IPS DF 19.7 (cell line): ENCODE results near the gene ZNF385C.
"Not testable (repeated sequence)": the region's sequence is repeated elsewhere in the genome, so short reads cannot be mapped to it uniquely, and the experiment has no call there.

Experiments used
- DNase-seq: peaks from one replicate; pipeline ENCODE4 v3.0.0-alpha.2; 2013; ENCODE audit warnings: low read depth, low spot score

The ZNF385C gene

DNA sequence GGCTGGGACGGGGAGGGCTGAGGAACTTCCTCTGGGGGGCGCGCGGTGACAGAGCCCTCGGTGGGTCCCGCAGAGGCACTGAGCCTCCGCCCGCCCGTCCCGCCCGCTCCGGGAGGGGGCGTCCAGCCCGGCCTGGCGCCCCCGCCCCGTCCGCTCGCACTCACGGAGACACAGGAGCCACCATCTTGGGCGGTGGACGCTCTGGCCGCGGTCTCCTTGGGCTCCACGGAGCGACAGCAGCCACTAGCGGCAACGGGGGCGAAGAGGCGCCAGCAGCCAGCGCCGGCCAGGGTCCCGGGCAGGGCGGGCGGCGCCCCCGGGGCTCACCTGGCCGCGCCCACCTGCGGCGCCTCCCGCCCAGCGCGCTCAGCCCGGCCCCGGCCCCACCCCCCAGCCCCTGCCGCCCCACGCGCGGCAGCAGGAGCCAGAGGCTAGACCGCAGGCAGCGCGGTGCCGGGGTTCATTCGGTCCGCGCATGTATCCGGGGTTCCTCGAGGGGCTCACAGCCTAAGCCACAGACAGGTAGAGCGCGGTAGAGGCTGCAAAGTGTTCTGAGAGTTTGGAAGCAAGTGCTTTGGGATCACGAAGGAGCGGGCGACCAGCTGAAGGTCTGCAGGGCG is 47.8 kb downstream of the ZNF385C start, which contains the start of gene C17orf113:
C17orf113 (minus strand) TSS at position 209 of the 620 bp plus-strand sequence. CDS start 7,225 bp downstream, outside the sequence.
- DNase-seq, result no peak

DNA sequence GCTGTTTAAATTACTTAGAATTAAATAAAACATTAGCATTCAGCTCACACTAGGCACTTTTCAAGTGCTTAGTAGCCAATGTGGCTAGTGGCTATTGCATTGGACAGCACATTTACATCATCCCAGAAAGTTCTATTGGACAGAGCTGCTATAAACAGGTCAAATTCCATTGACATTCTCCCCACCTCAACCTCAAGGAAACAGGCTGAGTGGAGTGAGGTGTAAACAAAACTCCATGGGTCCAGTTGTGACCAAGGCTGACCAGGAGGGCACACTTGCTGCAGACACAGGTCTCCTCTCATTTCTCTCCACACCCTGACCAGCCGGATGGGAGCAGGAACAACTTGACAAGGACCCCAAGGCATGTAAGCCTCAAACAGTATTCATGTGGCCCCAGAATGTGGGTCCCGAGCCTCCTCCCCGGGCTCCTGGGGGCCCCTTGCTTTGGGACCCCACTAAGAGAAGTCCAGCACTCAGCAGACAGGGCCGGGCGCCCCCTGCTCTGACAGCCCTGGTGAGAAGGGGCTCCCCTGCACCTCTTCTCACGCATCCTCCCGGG is 48.4 kb downstream of the ZNF385C start:
- DNase-seq, result no peak

DNA sequence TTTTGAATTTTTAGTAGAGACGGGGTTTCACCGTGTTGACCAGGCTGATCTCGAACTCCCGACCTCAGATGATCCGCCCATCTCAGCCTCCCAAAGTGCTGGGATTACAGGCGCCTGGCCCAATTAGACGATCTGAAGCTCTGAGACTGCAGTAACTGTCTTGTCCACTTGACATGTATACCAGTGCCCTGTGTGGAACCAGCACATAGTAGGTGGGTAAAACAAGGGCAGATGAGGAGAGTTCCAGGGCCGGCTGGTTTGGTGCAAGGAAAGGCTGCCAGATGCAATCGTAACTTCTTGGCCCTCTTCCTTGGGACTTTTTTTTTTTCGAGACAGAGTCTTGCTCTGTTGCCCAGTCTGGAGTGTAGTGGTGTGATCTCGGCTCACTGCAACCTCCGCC is 50.9 kb downstream of the ZNF385C start:
- no peak for DNase-seq

DNA sequence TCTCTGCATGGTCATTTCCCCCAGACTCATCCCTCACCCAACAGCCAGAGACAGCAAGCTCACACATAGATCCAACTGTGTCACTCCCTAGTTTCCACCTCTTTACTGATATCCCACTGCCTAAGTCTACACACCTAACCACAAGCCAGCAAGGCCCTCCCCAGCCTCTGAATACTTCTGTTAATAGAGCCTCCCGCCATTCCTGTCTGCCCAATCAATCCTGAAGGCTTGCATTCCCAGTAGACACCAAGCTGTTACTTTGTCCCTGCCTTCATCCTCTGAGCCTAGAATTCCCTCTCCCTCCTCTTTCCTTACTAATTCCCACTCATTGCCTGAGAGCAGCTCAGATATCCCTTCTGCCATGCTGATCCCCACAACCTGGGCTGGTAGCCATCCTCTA is 52.6 kb downstream of the ZNF385C start:
- no peak for DNase-seq

DNA sequence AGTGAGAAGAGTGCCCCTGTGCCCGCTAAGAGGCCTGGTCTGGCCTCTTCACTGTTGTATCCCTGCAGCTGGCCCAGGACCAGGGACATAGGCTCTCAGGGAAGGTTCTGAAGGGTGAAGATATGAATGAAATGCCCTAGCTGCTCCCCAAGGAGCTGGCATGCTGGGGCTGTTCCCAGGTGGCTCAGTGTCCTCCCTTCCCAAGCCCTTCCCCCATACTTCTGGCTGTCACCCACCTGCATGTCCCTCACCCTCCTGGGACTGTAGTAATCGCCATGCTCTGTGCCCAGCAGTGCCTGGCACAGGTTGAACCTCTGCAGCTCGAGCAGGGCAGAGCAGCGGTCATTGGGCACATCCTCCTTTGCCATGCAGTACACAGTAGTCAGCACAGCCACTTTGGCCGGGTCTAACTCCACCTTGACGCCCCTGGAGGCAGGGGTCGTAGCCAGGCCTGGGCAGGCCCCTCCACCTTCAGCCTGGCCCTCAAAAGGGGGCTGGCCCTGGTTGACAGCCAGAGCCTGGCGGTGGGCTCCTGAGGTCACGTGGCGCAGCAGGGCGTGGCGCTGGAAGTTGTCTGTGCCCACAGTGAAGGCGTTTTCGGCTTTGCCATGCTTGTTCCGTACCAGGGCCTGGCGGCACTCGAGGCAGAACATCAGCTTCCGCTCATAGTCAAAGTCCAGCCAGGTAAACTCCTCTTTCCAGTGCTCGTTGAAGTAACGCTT is 55.5 kb downstream of the ZNF385C start:
- DNase-seq, result no peak

DNA sequence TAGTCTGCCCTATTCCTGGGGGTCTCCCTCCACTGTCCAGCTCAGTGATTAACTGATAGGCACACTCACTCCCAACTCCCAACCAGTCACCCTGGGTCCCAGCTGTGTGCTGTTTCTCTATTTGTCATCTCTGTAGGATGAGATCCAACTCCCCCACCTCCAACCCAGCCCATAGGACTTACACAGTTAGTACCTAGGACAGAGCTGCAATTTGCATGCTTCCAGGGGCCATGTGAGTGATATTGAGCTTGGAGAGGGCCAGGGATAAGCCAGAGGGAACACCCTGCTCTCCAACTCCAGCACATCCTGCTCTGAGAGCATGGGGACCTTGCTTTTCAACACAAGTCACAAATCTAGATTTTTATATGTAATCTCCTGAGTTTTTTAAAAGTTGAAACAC is 56.7 kb downstream of the ZNF385C start:
- DNase-seq, result no peak

DNA sequence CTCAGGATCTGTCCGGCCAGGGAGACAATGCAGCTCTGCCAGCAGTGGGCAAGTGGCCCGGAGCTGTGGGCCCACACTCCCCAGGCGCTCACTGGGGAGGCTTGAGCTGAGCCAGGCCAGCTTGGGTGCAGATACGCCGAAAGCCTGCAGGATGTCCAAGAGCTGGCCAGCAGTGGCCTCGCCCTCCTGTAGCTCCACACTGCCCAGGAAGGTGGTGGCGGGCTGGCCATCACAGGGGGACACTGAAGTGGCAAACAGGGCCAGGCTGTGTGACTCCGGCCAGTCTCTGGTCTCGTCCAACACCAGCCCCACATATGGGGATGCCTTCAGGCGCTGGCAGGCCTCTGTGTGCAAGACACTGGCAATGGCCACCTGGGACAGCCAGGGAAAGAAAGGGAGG is 57.5 kb downstream of the ZNF385C start:
- no peak for DNase-seq

DNA sequence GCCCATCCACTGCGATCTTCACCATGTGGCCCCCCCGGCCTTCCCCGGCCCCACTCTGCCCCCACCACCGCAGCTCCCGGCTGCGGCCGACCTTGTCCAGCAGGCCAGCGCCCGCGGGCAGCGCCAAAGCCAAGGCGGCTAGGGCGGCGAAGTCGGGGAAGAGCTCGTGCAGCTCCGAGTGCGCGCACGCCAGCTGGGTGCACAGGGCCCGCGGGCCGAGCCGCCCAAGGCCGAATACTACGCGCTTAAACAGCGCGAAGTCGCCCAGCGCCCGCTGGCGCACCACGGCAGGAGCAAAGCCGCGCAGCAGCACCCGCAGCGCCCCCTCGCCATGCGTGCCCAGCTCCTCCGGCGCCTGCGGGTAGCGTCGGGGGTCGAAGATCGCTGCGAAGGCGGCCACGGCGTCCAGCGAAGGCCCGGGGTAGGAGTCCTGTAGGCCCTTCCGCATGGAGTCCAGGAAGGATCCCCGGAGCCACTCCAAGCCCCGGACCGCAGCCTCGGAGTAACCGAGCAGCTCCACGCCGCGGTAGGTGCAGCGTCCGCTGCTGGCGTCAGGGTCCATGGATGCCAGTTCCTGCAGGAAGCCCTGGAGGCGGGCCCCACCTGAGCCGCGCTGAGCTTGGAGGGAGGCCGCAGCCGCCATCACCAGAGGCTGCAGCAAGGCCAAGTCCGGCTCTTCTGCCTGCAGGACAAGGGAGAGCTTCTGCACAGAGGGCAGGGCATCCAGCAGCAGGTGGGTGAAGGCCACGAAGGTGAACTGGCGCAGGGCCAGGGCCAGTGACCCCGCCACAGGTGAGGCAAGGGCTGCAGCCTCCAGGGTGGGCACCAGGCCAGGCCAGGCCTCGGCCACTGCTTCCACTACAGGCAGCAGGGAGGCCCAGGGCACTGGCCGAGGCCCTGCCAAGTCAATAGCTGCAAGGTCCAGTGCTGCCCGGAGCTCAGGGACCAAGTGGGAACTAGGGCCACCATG is 58.2 kb downstream of the ZNF385C start:
- no peak for DNase-seq

DNA sequence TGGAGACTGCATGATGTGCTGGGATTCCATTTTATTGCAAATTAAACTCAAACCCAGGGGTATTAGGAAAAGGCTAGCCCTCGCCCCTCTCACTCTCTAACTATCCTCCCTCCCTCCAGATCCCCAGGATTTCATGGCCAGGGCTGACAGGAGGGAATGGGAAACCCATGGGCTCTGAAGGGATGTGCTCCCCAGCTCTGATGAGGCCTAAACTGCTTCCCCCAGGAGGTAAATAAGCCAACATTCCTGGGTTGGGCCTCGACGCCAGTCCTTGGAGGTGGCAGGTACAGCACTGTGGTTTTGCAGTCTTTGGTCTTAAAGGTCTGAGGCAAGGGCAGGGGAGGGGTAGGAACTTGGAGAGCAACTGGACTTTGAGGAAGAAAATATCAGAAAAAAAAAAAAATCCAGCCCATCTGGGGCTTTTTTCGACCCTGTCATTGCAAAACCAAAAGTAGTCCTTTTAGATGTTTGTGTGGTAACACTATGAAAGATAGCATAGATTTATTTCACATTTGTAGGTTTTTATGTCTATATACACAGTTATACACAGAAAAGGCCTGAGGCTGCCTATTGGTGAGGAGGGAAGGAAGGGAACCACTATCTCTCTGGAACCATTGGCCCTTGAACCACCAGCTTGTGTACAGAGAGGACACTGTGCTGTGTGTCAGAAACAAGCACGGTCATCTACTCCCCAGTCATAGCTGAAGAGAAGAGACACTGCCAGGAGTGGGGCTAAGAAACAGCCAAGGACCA is 59.9 kb downstream of the ZNF385C start:
- DNase-seq, result no peak

DNA sequence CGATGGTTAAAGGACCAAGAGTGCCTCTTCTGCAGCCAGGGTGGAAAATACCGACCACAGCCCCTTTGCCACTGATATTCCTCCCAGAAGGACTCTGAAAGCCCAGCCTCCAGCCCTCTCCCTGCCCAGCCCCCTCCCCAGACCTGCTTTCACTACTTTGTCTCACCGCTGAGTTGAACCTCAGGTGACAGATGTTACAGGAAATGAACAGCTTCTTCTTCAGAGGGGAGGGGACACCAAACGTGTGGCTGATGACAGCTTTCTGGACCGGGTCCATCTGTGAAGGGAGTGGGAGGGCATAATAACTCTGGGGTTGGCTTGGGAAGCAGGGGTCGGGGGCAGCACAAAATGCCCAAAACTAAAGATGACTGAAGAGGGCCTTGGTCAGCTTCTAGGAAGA is 64.2 kb downstream of the ZNF385C start:
- DNase-seq, result no peak

DNA sequence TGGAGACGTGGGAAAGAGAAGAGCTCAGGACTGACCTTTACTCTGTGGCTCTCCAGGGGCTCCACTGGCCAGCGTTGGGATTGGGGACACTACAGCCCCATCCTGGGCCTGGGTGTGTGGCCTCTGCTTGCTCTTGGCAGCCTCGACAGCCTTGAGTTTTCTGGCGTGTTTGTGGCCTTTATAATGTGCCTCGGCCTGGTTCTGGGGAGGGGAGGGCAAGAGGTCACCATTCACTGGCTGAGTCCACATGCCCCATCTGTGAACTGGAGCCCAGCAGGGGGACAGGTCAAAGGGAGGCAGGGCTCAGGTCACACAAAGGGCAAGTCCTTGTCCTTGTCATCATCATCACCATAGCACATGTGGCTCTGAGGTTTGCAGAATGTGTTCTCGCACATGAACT is 66.7 kb downstream of the ZNF385C start:
- DNase-seq, result no peak

DNA sequence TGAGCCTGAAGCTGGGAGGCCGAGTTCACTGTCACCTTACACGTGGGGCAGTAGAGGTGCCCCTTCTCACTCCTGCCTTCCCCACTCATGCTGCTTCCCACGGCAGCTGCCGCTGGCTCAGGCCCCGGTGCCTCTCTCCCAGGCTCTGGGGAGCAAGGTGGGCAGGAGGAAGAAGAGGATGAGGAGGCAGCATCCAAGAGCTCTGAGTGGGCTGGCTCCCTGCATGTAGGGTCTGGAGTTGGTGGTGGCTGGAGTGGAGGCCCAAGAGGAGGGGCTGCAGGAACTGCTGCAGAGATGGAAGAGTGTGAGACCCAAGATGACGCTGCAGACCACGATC is 69.5 kb downstream of the ZNF385C start:
- DNase-seq, result no peak

DNA sequence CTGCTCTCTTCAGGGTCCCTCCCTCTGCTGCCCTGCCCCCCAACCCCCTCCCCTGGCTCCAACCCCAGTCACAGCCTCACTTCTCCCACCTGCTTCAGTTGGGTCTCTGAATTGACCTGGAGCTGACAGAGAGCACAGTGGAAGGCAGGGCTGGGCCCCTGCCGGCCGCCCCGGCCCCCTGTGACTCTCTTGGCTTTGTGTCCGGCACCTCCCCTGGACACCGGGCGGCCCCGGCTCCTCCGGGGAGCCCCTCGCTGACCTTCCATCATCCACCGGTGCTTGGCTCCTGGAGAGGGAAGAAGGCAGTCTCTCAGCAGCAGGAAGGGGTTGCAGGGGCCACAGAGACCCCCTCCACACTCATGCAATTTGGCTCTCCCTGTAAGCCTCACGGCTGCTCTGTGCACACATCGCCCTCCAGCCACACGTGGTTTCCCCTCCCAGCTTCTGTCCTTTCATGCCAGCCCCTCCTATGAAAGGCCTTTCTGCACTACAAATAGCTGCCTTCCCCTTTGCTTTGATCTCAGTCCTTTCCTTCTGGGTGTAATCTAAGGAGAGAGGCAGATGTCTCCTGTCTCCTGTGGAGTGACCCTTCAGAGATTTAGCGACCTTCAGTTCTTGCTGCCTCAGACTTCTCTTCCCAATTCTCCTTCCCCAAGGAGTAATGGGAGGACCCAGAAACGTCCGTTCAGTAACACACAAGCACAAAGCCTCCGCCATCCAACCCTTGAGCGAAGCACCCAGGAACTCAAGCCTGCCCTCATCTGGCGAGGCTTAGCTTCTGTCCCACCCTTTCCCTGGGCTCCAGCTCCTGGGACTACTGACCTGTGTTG is 70.1 kb downstream of the ZNF385C start:
- no peak for DNase-seq

DNA sequence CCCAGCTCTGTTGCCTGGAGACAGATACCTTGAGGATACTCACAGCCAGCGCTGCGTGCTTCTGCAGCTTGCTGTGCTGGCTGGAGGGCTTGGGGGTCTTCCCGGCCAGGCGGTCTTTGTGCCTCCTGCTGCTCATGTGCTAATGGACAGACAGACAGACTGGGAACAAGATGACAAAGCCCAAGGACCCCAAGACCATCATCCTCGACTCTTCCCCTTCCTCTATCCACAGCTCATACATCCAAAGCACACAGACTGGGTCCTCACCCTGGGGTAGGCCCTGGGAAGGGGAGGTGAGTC is 70.7 kb downstream of the ZNF385C start:
- DNase-seq, result no peak

DNA sequence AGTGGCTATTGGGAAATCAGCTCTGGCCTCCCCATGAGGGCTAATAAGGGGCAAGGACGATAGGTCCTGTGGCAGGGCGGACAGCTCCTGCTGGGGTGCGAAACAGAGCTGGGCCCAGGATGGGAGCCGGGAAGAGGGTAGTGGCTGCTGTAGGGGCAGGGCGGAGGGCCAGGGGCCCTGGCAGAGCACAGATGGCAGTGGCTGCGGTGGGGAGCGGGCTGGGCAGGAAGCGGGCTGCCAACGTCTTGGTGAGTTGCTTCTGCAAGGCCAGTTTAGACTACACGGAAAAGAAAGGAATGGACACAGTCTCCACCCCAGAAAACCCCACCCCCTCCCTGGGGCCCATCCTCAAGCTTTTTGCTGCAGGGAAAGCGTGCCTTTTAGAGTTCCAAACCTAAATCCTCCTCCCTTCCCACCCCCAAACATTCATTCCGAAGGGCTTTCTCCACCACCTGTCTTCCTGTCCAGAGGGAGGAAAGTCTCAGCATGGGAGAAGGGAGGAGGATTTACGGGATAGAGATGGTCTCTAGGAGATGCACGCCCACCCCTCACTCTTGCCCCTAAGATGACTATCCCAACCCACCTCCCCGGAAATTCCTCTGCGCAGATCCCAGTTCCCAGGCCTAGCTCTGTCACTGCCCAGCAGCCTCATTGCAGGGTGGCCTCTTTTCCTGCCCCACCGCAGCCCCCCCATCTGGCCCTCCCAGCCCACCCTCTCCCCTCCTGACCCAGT is 71.2 kb downstream of the ZNF385C start:
- DNase-seq, result no peak

DNA sequence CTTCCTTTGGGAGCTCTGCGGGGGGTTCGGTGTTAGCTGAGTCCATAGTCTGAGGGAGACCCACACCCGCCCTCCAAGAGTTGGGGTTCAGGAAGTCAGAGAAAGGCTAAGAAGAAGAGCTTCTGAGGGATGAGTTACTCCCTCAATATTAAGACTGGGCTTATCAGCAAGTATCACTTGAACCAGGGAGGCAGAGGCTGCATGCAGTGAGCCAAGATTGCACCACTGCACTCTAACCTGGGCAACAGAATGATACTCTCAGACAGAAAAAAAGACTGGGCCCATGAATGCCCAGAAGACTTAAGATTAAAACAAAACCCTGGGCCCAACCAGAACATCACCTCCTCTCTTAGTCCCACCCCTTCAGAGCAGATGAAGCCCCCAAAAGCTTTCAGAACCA is 72.3 kb downstream of the ZNF385C start:
- DNase-seq, result no peak

DNA sequence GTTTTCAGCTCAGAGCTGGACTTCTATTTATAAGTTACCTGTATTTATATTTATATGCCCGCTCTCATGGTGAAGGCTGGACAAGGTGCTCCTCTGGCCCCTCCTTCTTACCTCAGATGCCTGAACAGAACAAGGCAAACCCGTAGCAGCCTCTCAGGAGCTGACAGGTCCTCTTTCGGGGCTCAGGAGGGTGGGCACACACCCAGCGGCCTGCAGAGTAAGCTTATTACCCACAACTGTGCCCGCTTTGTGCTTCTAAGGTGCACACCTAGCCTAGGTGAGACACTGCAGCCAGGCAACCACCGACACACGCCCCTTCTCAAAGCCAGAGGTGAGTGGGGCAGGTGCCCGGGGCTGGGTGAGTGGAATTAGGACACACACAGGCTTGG is 73.1 kb downstream of the ZNF385C start:
- no peak for DNase-seq

DNA sequence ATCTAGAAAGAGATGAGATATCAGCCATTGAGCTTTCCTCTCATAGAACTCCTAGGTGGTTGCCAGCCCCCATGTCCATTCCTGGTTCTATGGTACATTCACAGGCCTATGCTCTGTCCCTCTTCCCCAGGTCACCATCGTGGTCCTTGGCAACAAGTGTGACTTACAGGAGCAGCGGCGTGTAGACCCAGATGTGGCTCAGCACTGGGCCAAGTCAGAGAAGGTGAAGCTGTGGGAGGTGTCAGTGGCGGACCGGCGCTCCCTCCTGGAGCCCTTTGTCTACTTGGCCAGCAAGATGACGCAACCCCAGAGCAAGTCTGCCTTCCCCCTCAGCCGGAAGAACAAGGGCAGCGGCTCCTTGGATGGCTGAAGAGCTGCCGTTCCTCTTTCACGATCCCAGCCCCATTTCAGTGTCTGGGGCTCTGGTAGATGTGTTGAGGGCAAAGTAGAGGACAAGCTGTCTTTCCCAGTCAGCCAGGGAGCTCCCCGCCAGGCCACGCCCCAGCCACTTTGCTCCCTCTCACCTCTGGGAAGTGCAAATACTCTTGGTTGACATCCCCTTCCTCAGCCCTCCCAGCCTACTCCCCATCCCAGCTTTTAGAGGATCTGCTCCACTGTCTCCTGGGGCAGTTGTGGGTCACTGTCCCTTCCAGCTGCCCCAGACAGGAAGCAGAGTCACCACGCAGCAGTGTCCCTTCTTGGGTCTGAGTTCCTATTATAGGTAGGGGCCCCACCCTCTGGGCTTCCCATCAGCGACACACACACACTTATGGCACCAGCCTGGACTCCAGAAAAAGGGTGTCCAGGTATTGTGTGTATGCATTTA is 74.5 kb downstream of the ZNF385C start:
- no peak for DNase-seq

DNA sequence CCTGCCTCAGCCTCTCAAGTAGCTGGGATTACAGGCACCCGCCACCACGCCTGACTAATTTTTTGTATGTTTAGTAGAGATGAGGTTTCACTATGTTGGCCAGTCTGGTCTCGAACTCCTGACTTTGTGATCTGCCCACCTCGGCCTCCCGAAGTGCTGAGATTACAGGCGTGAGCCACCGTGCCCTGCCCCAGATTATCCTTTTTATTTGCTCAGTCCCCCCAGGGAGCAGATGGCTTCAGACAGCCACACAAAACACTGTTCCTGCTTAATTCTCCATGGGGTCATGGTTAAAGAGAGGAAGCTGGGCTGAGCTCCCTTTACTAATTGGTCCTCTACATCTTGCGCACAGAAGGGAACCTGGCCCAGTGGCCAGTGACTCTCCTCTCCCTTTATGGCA is 77.4 kb downstream of the ZNF385C start:
- not testable (repeated sequence) for DNase-seq
